Activated CD8-positive, alpha-beta T cell treated with anti-CD3 and anti-CD28 coated beads for 36 hours (primary cell): ENCODE measurements around the gene NUB1. TPM values are rescaled to one million over a fixed set of nuclear protein-coding genes. Genes with fewer than 3 reads are reported as not detected.

Experiments
- ATAC-seq: fragments of 200-7000 bp; cut with Tn5 transposase; one replicate; pipeline ENCODE4 v1.10.0; 2021; ENCODE audit warnings: mild to moderate bottlenecking, moderate library complexity
- CTCF ChIA-PET: fragments of 350-600 bp; sonication (Branson Sonifier 250); formaldehyde crosslinking; loops from one replicate; lab custom pipeline; 2021; ENCODE audit warnings: antibody characterized with exemption; lab: Charles Lee
- POLR2A ChIA-PET: fragments of 350-600 bp; sonication (Branson Sonifier 250); formaldehyde crosslinking; loops from one replicate; lab custom pipeline; 2021; ENCODE audit warnings: antibody characterized with exemption; lab: Charles Lee
- DNase-seq: peaks from one replicate; pipeline ENCODE4 v3.0.0-alpha.2; 2020
- H3K27ac Mint-ChIP-seq: one replicate; pipeline ENCODE4 v1.8.0; 2021; ENCODE audit warnings: mild to moderate bottlenecking, mixed read lengths
- H3K27me3 Mint-ChIP-seq: one replicate; pipeline ENCODE4 v1.8.0; 2021; ENCODE audit warnings: mixed read lengths
- H3K36me3 Mint-ChIP-seq: one replicate; pipeline ENCODE4 v1.8.0; 2021; ENCODE audit warnings: low read depth, mixed read lengths
- H3K4me1 Mint-ChIP-seq: one replicate; pipeline ENCODE4 v1.8.0; 2021; ENCODE audit warnings: low read depth, mixed read lengths
- H3K4me3 Mint-ChIP-seq: one replicate; pipeline ENCODE4 v1.8.0; 2021; ENCODE audit warnings: mild to moderate bottlenecking, moderate library complexity, mixed read lengths
- H3K9me3 Mint-ChIP-seq: one replicate; pipeline ENCODE4 v1.8.0; 2021; ENCODE audit warnings: mixed read lengths
- CTCF ChIP-seq: fragments of 200-600 bp; IDR thresholded peaks from one replicate; pipeline ENCODE4 v1.8.0; 2022; ENCODE audit warnings: antibody characterized with exemption, mild to moderate bottlenecking
- intact Hi-C: fragments of 100-400 bp; cut with micrococcal nuclease; formaldehyde crosslinking; loops from one replicate; pipeline ENCODE4 v1.10.0; 2022
- total RNA-seq, 2 experiments: library from RNA; stranded (reverse); gene quantifications; one replicate each; pipeline ENCODE4 v1.2.3, GENCODE V29; 2021

Gene NUB1
- total RNA-seq, 2 experiments from 2014 or later = 41.0 to 42.5 TPM

DNA sequence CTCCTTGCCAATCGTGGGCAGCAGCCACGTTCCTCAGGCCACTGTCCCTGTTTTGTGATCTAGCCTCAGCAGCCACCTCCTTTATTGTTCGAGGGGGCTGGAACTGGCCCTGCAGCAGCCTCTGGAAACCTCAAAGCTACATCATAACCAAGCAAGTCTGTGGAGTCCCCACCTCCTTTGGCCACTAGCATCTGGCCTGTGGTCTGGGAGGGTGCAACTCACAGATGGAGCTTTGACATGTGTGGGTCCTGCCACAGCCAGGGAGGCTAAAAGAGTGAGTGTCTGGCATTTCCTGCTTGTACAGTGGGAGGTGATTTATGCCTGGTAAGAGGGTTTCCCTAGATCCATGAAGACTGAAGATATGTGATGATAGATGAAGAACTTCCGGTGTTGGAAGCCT is 32.3 kb upstream of the NUB1 start:
- peaks cover 11% of the 10 kb centered on the region for H3K27me3 Mint-ChIP-seq
- H3K4me3 Mint-ChIP-seq = no peak overlapping the region
- POLR2A ChIA-PET = no interaction called here
- DNase-seq (no peak), ATAC-seq (no peak)
- H3K9me3 Mint-ChIP-seq = peaks cover 4% of the 10 kb centered on the region
- H3K4me1 Mint-ChIP-seq = peaks cover 8% of the 10 kb centered on the region
- no peak overlapping the region for H3K27ac Mint-ChIP-seq
- intact Hi-C loops = loop anchor here (5.0 to 10.0 kb wide), 2 partner anchors 67 to 195 kb away; no protein-coding TSS in a partner anchor
- TF ChIP-seq CTCF = no peak
- no peaks in the 10 kb centered on the region for H3K36me3 Mint-ChIP-seq
- CTCF ChIA-PET = interaction anchor here (0.8 to 4.9 kb wide), 8 partner anchors 11 to 140 kb away, joined by 3 to 59 read pairs (median 11); partner anchors contain the start of gene NUB1

DNA sequence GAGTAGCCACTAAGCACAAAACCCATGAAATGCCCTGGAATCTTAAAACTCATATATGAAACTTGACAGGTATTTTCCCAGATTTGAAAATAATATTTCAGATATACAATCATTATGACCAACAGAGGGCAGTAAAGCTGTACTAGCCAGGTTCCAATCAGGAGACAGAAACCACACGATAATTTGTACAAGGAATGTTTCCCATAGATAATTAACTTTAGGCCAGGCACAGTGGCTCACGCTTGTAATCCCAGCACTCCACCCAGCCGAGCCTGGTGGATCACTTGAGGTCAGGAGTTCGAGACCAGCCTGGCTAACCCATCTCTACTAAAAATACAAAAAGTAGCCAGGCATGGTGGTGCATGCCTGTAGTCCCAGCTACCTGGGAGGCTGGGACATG is 31.0 kb upstream of the NUB1 start:
- DNase-seq = no peak
- Mint-ChIP-seq H3K36me3 (no peaks in the 10 kb centered on the region), H3K9me3 (peaks cover 4% of the 10 kb centered on the region), H3K4me3 (no peak overlapping the region), H3K27ac (no peak overlapping the region), H3K4me1 (peaks cover 8% of the 10 kb centered on the region), H3K27me3 (peaks cover 3% of the 10 kb centered on the region)
- CTCF ChIA-PET = interaction anchor here (0.8 to 4.9 kb wide), 18 partner anchors 10 to 138 kb away, joined by 3 to 59 read pairs (median 5); partner anchors contain the start of gene NUB1
- ATAC-seq = no peak
- TF ChIP-seq CTCF = peak; percentile 12
- intact Hi-C loops = no loop called here
- POLR2A ChIA-PET = no interaction called here

GRCh38 chr7:151311294-151311864 is 30.2 kb upstream of the NUB1 start:
- ATAC-seq = no peak
- Mint-ChIP-seq H3K4me3 (no peak overlapping the region), H3K36me3 (no peaks in the 10 kb centered on the region), H3K4me1 (peaks cover 8% of the 10 kb centered on the region), H3K27me3 (peaks cover under 1% of the 10 kb centered on the region), H3K9me3 (peaks cover 4% of the 10 kb centered on the region), H3K27ac (no peak overlapping the region)
- intact Hi-C loops = no loop called here
- CTCF ChIA-PET = interaction anchor here (0.6 to 4.9 kb wide), 17 partner anchors 9 to 138 kb away, joined by 3 to 59 read pairs (median 5); partner anchors contain the start of genes CHPF2 and NUB1
- POLR2A ChIA-PET = no interaction called here
- TF ChIP-seq CTCF = peak; percentile 23
- peak; percentile 49 for DNase-seq

DNA sequence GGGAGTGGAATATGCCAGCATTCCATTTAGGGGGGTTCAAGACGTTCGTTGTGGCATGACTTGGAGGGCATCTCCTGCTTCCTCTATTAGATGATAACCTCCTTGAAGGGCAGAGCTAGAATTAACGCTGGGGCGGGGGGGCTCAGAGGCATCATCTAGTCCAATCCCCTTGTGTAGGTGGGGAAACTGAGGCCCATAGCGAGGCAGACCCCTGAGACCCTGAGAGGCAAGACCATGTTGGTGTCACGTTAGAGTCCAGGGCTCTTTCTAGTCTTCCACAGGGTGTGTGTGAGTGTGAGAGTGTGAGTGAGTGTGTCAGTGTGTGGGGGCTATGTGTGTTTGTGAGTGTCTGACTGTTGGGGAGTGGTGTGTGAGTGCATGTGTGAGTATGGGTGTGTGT is 29.3 kb upstream of the NUB1 start:
- ChIA-PET POLR2A (no interaction called here), CTCF (interaction anchor here (1.5 to 4.9 kb wide), 2 partner anchors 40 to 80 kb away, joined by 4 to 59 read pairs; partner anchors contain the start of gene CHPF2)
- no peak overlapping the region for H3K4me3 Mint-ChIP-seq
- intact Hi-C loops = no loop called here
- ATAC-seq (no peak), DNase-seq (no peak)
- H3K36me3 Mint-ChIP-seq = no peaks in the 10 kb centered on the region
- TF ChIP-seq CTCF = no peak
- peaks cover 4% of the 10 kb centered on the region for H3K9me3 Mint-ChIP-seq
- peaks cover 10% of the 10 kb centered on the region for H3K4me1 Mint-ChIP-seq
- no peak overlapping the region for H3K27ac Mint-ChIP-seq
- no peaks in the 10 kb centered on the region for H3K27me3 Mint-ChIP-seq
